HG03469 (cell line): ENCODE measurements around the gene AGMO.

Experiments used
- ATAC-seq: cut with Tn5 transposase; IDR thresholded peaks from one replicate; pipeline ENCODE4 v1.9.1; 2021; ENCODE audit warnings: mild to moderate bottlenecking, moderate library complexity, moderate number of reproducible peaks; ENCODE audit not compliant: unreplicated experiment

Gene AGMO

DNA sequence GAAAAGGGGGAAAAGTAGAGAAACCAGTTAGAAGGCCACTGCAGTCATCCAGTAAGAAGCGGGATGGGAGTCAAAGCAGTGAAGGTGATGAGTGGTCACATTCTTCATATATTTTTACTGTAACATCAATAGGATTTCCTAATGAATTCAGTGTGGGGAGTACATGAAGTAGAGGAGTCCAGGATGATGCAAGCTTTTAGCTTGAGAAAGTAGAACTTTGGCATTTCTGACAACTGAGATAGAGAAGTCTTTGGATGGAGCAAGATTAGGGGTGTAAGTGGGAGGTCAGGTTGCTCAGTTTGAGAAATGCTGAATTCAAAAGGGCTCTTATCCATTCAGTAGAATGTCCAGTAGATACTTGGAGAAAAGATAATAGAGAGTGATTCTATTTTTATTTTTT lies 395.2 kb downstream of the AGMO start:
- no peak for ATAC-seq

DNA sequence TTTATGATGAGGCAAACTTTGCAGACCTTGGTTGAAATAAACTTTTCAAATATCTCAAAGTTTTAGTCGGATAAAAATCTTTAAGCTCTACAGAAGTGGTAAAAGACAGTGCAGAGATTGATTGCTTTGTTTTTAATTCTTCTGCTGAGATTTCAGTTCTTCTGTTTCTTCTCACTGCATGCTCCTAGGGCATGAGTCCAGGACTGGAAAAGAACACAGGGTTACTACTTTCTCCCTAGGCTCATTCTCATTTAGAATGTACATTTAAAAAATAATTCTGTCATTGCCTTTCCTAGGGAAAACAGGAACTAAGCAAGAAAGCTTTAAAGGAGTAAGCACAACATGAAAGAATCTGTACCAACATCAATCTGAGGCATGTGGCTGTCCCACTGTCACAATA lies 402.6 kb downstream of the AGMO start:
- ATAC-seq = no peak

DNA sequence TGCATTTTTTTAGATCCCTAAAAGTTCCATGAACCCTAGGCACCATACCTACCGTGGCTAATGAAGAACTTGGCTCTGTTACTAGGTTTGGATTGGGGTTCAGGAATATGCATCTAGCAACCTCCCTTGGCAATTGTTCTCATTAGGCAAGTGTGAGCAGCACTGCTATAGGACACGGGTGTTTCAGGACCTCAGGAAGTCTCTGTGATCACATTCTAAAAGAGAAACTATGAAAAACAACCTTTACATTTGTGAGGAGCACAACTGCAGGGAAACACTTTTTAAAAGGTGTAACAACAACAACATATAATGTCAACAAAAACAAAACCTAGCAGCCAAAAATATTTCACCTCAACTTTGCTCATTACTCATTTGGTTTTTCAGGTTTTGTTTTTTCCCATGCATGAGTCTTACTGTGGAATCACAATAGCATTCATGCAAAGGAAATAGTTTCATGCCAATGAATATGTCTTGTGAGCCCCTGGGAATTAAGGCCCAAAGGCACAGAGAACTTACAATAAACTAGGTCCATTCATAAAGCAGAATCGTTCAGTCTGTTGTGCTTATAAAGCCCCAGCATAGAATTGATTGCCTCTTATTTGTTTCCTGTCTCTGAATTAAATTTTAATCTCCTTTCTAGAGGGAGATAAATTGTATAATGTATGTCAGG lies 403.5 kb downstream of the AGMO start:
- no peak for ATAC-seq
